Vagina (tissue), 2 donors: Measurements from ENCODE around the gene MADCAM1. TPM values are rescaled to one million over a fixed set of nuclear protein-coding genes. Genes with fewer than 3 reads are reported as not detected.
"Not testable (repeated sequence)": the region's sequence is repeated elsewhere in the genome, so short reads cannot be mapped to it uniquely, and the experiment has no call there.

ENCODE experiments used
- DNase-seq, 2 donors: peaks; one replicate each; pipeline ENCODE4 v3.0.0-alpha.2; 2017; ENCODE audit errors: extremely low spot score in 2 of 2
- H3K27ac ChIP-seq: fragments of 200-600 bp; sonication (generic); one replicate; pipeline ENCODE4 v1.5.1; 2019
- H3K27me3 ChIP-seq: fragments of 200-600 bp; sonication (generic); one replicate; pipeline ENCODE4 v1.5.1; 2019
- H3K36me3 ChIP-seq, 2 donors: fragments of 200-600 bp; sonication (generic); one replicate each; pipeline ENCODE4 v1.5.1; 2017 to 2019
- H3K4me1 ChIP-seq: fragments of 200-600 bp; sonication (generic); one replicate; pipeline ENCODE4 v1.5.1; 2019
- H3K4me3 ChIP-seq, 2 donors: fragments of 200-600 bp; sonication (generic); 1 replicate in 1 of 2; 2 replicates in 1 of 2; pipeline ENCODE4 v1.5.1; 2016 to 2019
- H3K9me3 ChIP-seq: fragments of 200-600 bp; sonication (generic); one replicate; pipeline ENCODE4 v1.5.1; 2019
- CTCF ChIP-seq, 3 experiments: fragments of 450-650 bp in 2 of 3; fragments of 200-600 bp in 1 of 3; sonication (generic) in 1 of 3; IDR thresholded peaks; one replicate each; pipeline ENCODE4 v1.5.1; 2017 to 2019; ENCODE audit warnings: antibody characterized with exemption in 3 of 3, mild to moderate bottlenecking in 2 of 3, moderate library complexity in 2 of 3
- POLR2A ChIP-seq, 2 donors: fragments of 450-650 bp; IDR thresholded peaks; one replicate each; pipeline ENCODE4 v1.6.1; 2017; ENCODE audit warnings: antibody characterized with exemption in 2 of 2, mild to moderate bottlenecking in 2 of 2, moderate library complexity in 2 of 2
- POLR2AphosphoS5 ChIP-seq, 2 donors: sonication (generic); formaldehyde crosslinking; IDR thresholded peaks; one replicate each; pipeline ENCODE4 v1.9.0; 2017; ENCODE audit warnings: antibody characterized with exemption in 2 of 2, mild to moderate bottlenecking in 2 of 2, low read depth in 1 of 2; ENCODE audit not compliant: insufficient read depth in 1 of 2
- intact Hi-C: fragments of 100-400 bp; cut with DNase I; formaldehyde crosslinking; loops from one replicate; pipeline ENCODE4 v1.15.1; 2023
- total RNA-seq: library from RNA; depleted of rRNA; stranded (reverse); fragments of >200 nt; gene quantifications from one replicate; pipeline ENCODE4 v1.2.3, GENCODE V29; 2016

The MADCAM1 gene
- total RNA-seq = 0.49 TPM

GRCh38 chr19:496112-496665, at the start of gene MADCAM1:
TSS of gene MADCAM1 (plus strand) at chr19:496486. CDS start at chr19:496500, 14 bp downstream.
- intact Hi-C loops = no loop called here
- H3K27ac ChIP-seq = no peak within 1 kb of the TSS
- TF ChIP-seq POLR2AphosphoS5 (IDR thresholded peaks at IDR 0.05; ENCODE audit: insufficient read depth in 1 of 2, low read depth in 1 of 2) (no peak), CTCF (IDR thresholded peaks at IDR 0.05) (no peak), POLR2A (IDR thresholded peaks at IDR 0.05) (no peak)

GRCh38 chr19:447064-447426, 49.2 kb upstream of the MADCAM1 start:
- intact Hi-C loops = no loop called here
- H3K9me3 ChIP-seq = no peaks in the 10 kb centered on the region
- DNase-seq = no peak
- H3K27ac ChIP-seq = no peak overlapping the region
- no peak overlapping the region for H3K4me3 ChIP-seq
- H3K27me3 ChIP-seq = no peaks in the 10 kb centered on the region
- no peak for TF ChIP-seq POLR2A (IDR thresholded peaks at IDR 0.05)
- no peak for TF ChIP-seq CTCF (IDR thresholded peaks at IDR 0.05)
- TF ChIP-seq POLR2AphosphoS5 (IDR thresholded peaks at IDR 0.05; ENCODE audit: insufficient read depth in 1 of 2, low read depth in 1 of 2) = no peak
- H3K4me1 ChIP-seq = peaks cover 9% of the 10 kb centered on the region
- no peaks in the 10 kb centered on the region for H3K36me3 ChIP-seq

More at GRCh38 chr19:496112-496665, at the start of gene MADCAM1:
- Histone ChIP-seq H3K4me1 (peaks cover 11% of the 10 kb centered on the region), H3K27me3 (peaks cover 16% of the 10 kb centered on the region), H3K9me3 (no peaks in the 10 kb centered on the region), H3K36me3 (no peaks in the 10 kb centered on the region), H3K4me3 (no peak within 1 kb of the TSS)
- no peak for DNase-seq

- Histone ChIP-seq H3K27ac (no peak overlapping the region), H3K9me3 (no peaks in the 10 kb centered on the region), H3K4me1 (peaks cover 9% of the 10 kb centered on the region), H3K36me3 (no peaks in the 10 kb centered on the region), H3K4me3 (no peak overlapping the region), H3K27me3 (no peaks in the 10 kb centered on the region)
- DNase-seq = no peak
- intact Hi-C loops = no loop called here
- no peak for TF ChIP-seq POLR2AphosphoS5 (IDR thresholded peaks at IDR 0.05; ENCODE audit: insufficient read depth in 1 of 2, low read depth in 1 of 2)
- no peak for TF ChIP-seq CTCF (IDR thresholded peaks at IDR 0.05)
- TF ChIP-seq POLR2A (IDR thresholded peaks at IDR 0.05) = no peak
These were observed 48.3 kb upstream of the MADCAM1 start for GRCh38 chr19:447816-448560.

GRCh38 chr19:449916-450315, 46.4 kb upstream of the MADCAM1 start:
- Histone ChIP-seq H3K27ac (no peak overlapping the region), H3K4me3 (no peak overlapping the region), H3K4me1 (peaks cover 9% of the 10 kb centered on the region), H3K9me3 (no peaks in the 10 kb centered on the region), H3K36me3 (no peaks in the 10 kb centered on the region), H3K27me3 (no peaks in the 10 kb centered on the region)
- DNase-seq = no peak
- intact Hi-C loops = no loop called here
- TF ChIP-seq POLR2A (IDR thresholded peaks at IDR 0.05) (no peak), CTCF (IDR thresholded peaks at IDR 0.05) (no peak), POLR2AphosphoS5 (IDR thresholded peaks at IDR 0.05; ENCODE audit: insufficient read depth in 1 of 2, low read depth in 1 of 2) (no peak)

GRCh38 chr19:450912-451481, 45.3 kb upstream of the MADCAM1 start:
- H3K27ac ChIP-seq, intact Hi-C loops, H3K27me3 ChIP-seq, H3K9me3 ChIP-seq, H3K4me3 ChIP-seq, DNase-seq, H3K36me3 ChIP-seq, H3K4me1 ChIP-seq: not testable (repeated sequence)
